GM18511 (cell line): ENCODE data around the gene CLCNKA.
A peak's percentile ranks its signal among the peaks of the same experiment; 100 is the strongest.
"Not testable (repeated sequence)": the region's sequence is repeated elsewhere in the genome, so short reads cannot be mapped to it uniquely, and the experiment has no call there.

Experiments
- ATAC-seq: cut with Tn5 transposase; IDR thresholded peaks from one replicate; pipeline ENCODE4 v1.9.1; 2021; ENCODE audit warnings: mild to moderate bottlenecking, moderate library complexity; ENCODE audit not compliant: unreplicated experiment

CLCNKA gene

GRCh38 chr1:16039871-16040270 lies 18.0 kb downstream of the CLCNKA start:
- not testable (repeated sequence) for ATAC-seq

DNA sequence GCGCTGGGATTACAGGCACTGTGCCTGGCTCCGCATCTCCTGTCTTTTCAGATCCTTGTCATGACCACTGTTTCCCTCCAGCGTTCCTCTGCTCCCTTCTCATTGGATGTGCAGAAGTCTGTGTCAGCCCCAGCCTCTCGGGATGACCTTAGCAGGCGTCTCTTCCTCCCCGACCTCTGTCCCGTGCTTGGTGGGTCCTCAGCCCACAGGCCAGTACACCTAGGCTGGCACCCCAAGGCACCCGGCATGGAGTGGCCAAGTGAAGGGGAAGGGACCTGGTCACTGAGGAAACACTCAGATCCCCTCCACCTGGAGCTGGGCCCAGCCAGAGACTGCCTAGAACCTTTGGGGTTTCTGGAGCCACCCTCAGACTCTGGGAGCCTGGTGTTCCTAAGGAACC lies 19.4 kb downstream of the CLCNKA start:
- ATAC-seq, result no peak

- no peak for ATAC-seq
Observed at GRCh38 chr1:16042096-16042495, 20.3 kb downstream of the CLCNKA start.

GRCh38 chr1:16042654-16043053 lies 20.8 kb downstream of the CLCNKA start:
- not testable (repeated sequence) for ATAC-seq

DNA sequence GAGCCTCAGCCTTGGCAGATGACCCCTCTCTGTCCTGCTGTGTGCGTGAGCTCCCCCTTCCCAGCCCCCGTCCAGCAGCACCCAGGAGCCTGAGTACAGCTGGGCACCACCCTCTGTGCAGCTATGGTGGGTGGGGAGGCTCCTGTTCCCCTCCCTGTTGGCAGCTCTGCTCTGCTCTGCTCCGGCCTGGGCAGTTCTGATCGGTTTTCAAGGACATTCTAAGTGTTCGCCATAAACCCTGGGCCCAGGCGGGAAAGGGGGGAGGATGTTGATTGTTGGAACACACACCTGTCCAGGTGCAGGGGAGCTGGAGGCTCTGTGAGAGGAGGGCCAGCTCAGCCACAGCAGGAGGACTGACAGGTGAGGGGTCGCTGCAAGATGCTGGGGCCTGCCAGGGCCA lies 21.7 kb downstream of the CLCNKA start, which contains the start of gene CLCNKB:
Gene CLCNKB, plus strand, starts transcription at position 262 of the 400 bp plus-strand sequence. CDS start 711 bp downstream, outside the sequence.
- ATAC-seq, result no peak

DNA sequence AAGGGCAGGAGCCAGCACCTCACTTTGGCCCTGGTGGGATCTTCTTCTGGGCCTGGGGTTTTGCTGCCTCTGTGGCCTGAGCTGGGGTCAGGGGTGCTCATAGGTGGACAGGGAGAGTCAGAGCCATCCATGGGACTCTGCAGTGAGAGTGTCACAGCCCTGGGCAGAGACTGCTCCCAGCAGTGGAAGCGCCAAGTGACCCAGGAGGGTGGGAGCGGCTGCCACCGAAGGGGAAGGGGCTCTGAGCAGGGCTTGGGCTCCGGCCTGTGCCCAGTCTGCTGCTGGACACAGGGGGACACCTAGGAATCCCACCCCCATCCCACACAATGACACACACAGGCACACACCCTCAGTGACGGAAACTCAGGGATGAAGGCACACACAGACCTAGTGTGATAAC lies 22.1 kb downstream of the CLCNKA start:
- ATAC-seq, result no peak

- no peak for ATAC-seq
Observed at GRCh38 chr1:16046842-16047241, 25.0 kb downstream of the CLCNKA start.

DNA sequence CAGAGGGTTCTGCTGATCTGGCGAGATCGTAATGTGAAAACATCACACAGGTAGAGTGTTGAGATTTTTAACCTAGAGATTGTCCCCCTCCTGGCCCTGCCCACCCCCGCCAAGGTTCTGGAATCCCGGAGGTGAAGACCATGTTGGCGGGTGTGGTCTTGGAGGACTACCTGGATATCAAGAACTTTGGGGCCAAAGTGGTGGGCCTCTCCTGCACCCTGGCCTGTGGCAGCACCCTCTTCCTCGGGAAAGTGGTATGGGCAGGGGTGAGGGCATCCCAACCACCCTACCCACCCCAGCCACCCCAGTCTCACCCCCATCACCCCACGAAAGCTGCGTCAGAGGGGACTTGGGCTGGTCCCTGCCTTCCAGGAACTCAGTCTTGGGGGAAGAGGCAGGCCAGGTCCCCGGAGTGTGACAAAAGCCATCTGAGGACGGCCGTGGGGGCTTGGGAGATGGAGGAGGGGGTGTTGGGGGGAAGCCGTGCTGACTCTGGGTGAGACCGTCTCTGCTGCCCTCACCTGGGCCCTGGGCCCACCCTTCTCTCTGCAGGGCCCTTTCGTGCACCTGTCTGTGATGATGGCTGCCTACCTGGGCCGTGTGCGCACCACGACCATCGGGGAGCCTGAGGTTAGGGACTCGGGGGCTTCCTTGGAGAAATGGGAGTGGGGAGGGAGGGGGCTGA lies 26.1 kb downstream of the CLCNKA start:
- no peak for ATAC-seq

GRCh38 chr1:16048573-16049189 lies 26.8 kb downstream of the CLCNKA start:
- no peak for ATAC-seq

- no peak for ATAC-seq
Observed at GRCh38 chr1:16050328-16050727, 28.5 kb downstream of the CLCNKA start.

DNA sequence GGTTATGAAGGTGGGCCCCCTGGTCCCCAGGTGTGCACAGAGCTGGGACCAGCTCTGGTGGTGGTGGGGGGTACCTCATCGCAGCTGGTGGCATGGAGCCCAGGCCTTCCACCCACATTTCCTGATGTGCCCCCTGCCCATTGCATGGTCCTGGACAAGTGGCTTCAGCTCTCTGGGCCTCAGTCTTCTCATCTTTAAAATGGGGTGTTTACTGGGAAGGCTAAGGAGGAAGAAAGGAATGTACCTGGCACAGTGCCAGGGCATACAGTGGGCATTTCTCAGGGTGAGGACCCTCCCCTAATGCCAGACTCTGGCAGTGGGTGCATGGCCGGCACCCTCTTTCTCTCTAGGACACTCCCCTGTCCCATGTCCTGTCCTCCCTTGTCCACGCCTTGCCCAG lies 29.2 kb downstream of the CLCNKA start:
- ATAC-seq, result no peak

DNA sequence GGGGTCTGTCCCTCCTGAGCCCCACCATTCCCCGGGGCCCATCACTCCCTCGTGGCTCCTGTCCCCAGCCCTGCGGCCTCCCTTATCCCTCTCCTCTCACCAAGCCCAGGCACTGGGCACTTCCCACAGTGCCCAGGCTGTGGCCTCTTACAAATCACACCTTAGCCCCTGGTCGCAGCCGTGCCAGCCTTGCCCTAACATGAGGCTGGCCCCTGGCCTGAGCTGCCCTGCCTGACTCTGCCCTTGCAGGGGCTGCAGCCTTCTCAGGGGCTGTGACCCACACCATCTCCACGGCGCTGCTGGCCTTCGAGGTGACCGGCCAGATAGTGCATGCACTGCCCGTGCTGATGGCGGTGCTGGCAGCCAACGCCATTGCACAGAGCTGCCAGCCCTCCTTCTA lies 30.1 kb downstream of the CLCNKA start:
- not testable (repeated sequence) for ATAC-seq

GRCh38 chr1:16053781-16054502 lies 32.1 kb downstream of the CLCNKA start:
- no peak for ATAC-seq

GRCh38 chr1:16054598-16055540 lies 33.0 kb downstream of the CLCNKA start:
- ATAC-seq, result no peak

DNA sequence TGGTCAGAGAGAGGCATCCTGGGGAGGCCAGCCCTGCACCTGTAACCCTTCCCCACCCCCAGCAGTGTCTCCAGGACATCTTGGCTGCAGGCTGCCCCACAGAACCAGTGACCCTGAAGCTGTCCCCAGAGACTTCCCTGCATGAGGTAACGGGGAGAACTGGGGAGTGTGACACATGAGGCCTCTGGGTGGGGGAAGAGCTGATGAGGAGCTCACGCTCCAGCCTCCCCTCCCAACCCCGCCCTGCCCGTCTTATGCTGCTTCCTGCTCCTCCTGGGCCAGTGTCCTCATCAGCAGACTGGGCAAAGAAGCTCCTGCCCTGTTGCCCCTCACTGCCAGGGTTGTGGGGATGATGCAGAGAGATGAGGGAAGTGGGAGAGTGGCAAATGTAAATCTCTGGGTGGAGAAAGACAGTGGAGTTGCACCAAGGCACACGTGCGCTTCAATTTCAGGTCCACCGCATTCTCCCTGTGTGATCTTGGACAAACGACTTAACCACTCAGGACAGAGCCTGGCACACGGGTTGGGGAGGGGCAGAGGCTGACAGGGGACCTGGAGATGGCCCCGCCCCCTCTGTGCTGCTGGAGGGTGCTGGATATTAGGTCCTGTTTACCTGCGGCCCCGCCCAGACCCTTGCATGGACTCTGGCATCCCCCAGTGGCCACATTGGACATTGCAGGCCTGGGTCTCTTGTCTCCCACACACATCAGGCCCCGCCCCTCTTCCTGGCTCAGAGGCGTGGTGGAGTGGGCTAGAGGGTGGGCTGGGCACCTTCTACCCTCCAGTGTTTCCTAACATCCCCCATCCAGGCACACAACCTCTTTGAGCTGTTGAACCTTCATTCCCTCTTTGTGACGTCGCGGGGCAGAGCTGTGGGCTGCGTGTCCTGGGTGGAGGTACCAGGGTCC lies 34.0 kb downstream of the CLCNKA start:
- ATAC-seq, result peak; percentile 77

- ATAC-seq, result not testable (repeated sequence)
Observed at GRCh38 chr1:16056521-16056912, 34.7 kb downstream of the CLCNKA start.

DNA sequence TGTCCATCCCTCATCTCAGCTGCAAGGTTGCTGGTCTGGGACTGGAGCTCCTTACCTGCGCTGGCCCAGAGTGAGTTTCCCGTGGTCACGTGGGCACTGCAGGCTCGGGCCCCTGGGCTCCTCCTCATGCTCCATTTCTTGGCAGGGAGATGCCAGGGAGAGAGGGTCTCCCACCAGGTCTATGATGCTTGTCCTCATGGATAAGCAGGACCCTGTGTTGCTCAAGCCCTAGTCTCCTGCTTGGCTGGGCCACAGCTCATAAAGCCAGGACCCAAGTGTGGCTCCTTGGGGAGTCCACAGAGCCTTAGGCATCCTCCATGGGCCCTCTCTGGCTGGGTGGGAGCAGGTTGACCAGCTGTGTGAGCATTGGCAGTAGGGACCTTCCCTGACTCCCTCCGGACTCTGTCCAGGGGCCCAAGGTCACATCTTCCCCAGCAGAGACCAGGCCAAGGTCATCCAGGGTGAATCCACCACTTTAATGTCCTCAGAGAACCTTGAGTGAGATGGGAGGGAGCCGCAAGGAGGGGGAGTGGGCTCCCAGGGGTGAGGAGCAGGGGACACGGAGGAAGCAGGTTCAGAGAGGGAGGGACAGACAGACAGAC lies 35.6 kb downstream of the CLCNKA start:
- not testable (repeated sequence) for ATAC-seq

GRCh38 chr1:16058394-16059120 lies 36.7 kb downstream of the CLCNKA start:
- ATAC-seq, result not testable (repeated sequence)

DNA sequence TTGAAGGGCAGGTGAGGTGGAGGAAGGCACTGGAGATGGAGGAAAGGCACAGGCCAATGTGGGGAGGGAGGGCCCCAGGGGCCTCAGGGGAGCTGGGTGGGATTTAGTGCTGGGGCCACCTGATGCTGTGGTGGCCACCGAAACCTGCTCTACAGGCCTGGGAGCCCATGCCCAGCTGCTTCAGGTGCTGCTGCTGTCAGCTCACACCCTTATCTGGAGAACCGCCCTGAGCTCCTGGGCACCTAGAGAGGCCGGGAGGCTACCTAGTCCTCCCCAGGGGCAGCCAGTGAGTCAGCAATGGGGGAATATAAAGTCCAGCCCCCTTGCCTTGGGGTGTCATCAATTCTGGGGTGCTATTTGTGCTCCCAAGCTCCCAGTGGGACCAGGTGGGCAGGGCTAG lies 39.4 kb downstream of the CLCNKA start:
- ATAC-seq, result no peak
